Large intestine (tissue), 3 donors: ENCODE data around the gene FCN2. TPM values are rescaled to one million over a fixed set of nuclear protein-coding genes. Genes with fewer than 3 reads are reported as not detected.

Source experiments
- DNase-seq, 2 donors: peaks; one replicate each; pipeline versions ENCODE4 v3.0.0 to v3.0.0-alpha.2; 2013
- H3K27ac ChIP-seq: one replicate; pipeline ENCODE4 v1.5.1; 2013; ENCODE audit warnings: low read length
- H3K27me3 ChIP-seq: 2 replicates; pipeline ENCODE4 v1.6.1; 2013; ENCODE audit warnings: low read length; ENCODE audit not compliant: control insufficient read depth, insufficient read depth
- H3K36me3 ChIP-seq: 2 replicates; pipeline ENCODE4 v1.6.1; 2013; ENCODE audit warnings: low read length; ENCODE audit not compliant: control insufficient read depth, insufficient read depth
- H3K4me1 ChIP-seq: one replicate; pipeline ENCODE4 v1.6.1; 2013; ENCODE audit warnings: low read length; ENCODE audit not compliant: control insufficient read depth, insufficient read depth
- H3K4me3 ChIP-seq: one replicate; pipeline ENCODE4 v1.5.1; 2013; ENCODE audit warnings: low read length
- H3K9me3 ChIP-seq: one replicate; pipeline ENCODE4 v1.6.1; 2013; ENCODE audit warnings: mild to moderate bottlenecking, low read depth, low read length, moderate library complexity; ENCODE audit not compliant: control insufficient read depth
- WGBS: methylation state at CpG from one replicate; pipeline ENCODE4 v1.1.5; 2013; ENCODE audit warnings: low lambda C conversion rate; ENCODE audit not compliant: insufficient coverage; 5-methylcytosine and 5-hydroxymethylcytosine counted together
- polyA plus RNA-seq: library from polyadenylated mRNA; unstranded; fragments of 120-200 nt; gene quantifications from one replicate; pipeline ENCODE4 v1.2.1, GENCODE V29; 2013

Gene FCN2
- polyA plus RNA-seq, 1 donor = 0.04 TPM

DNA sequence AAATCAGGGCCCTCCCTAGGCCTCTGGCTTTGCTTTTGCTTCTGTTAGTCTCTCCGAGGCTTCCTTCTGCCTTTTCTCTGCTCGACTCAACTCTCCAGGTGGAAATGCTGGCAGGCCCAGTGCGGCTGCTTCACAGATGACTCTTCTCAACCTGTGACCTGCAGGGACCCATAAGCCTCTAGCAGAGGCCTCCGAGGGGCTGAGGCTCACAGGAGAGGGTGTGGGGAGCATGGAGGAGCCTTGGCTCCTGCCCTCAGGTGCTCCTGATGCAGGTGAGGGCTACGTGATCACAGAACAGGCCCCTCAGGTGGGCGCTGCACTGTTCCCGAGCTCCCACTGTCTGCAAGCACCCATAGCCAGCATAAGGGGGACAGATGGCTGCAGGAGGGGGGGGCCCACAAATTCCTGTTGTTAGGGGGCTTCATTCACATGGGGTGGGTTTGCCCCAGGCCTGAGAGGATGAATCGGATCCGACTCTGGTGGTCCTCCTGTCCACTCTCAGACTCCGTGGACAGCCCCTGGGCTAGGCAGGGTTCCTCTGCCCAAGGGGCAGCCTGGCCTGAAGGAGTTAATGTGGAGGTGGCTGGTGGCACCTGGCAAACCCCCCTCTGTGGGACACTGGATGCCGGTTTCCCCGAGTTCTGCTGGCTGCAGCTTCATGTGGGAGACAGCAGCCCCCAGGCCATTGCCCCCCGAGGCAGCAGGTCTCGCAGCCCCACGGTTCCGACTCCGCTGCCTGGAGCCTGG, 10.9 kb upstream of the FCN2 start:
- no peaks in the 10 kb centered on the region for H3K27me3 ChIP-seq
- H3K27ac ChIP-seq = no peak overlapping the region
- H3K9me3 ChIP-seq = no peaks in the 10 kb centered on the region
- H3K36me3 ChIP-seq = no peaks in the 10 kb centered on the region
- DNase-seq = no peak
- no peak overlapping the region for H3K4me3 ChIP-seq
- WGBS = no CpG with 5 or more reads among the region's 17 CpGs
- H3K4me1 ChIP-seq = no peaks in the 10 kb centered on the region

DNA sequence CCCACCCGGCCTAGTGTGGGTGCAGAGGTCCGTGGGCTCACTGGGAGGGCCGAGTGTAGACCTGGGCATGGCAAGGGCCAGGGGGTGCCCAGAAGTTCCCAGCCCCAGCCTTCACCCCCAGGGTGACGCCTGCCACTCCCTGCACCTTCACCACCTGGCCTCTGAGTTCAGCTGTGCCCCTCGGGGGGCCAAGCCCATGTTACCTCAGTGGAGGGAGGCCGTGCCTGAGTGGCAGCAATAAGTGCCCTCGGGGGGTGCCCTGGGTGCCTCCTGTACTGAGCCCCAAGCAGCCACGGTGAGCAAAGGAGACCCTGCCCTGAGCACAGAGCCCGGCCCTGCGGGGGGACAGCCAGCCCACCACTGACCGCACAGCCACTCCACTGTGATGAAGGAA, 10.3 kb upstream of the FCN2 start:
- WGBS = no CpG with 5 or more reads among the region's 11 CpGs
- Histone ChIP-seq H3K27ac (no peak overlapping the region), H3K4me1 (no peaks in the 10 kb centered on the region), H3K9me3 (no peaks in the 10 kb centered on the region), H3K36me3 (no peaks in the 10 kb centered on the region), H3K4me3 (no peak overlapping the region), H3K27me3 (no peaks in the 10 kb centered on the region)
- no peak for DNase-seq

DNA sequence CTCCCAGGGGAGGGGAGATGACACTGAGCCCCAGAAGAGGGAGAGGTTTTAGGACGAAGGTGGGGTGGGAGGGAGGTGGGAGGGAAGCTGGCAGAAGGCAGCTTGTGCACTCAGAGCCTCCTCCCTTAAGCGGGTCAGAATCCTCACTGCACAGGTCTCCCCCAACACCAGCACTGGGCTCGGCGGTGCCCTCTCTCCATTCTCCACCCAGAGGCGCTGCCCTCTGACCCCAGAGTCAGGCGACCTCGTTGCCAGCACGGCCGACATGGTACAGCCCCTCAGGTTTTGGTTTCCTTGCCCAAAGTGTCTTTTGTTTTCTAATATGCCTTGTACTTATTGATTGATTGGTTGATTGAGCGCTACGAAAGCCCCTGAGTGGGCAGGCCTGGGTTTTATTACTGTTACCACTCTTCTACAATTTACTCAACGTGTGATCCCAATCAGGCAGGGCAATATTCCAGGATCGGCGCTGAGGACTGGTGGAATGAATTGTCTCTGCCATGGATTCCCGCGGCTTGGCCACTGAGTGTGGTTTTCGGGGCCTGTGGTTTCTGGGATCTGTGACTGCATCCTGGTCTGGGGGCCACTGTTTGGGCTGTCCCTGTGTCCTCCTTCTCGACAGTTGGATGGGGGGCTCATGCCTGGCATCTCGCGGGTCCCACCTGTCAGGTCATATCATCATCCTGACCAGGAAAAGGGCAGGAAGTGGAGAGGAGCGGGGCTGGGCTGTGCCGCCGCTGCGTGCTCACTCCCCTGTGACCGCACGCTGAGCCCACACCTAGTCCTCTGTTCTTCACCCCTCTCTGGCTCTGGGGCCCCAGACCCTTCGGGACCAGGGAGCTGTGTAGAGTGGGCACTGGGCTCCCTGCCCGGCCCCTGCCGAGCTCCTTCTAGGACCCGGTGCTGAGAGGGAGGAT, 9.6 kb upstream of the FCN2 start:
- Histone ChIP-seq H3K36me3 (no peaks in the 10 kb centered on the region), H3K4me3 (no peak overlapping the region), H3K27ac (peak overlapping the region; percentile 42), H3K27me3 (no peaks in the 10 kb centered on the region), H3K9me3 (no peaks in the 10 kb centered on the region), H3K4me1 (no peaks in the 10 kb centered on the region)
- DNase-seq = no peak
- no CpG with 5 or more reads among the region's 30 CpGs for WGBS

DNA sequence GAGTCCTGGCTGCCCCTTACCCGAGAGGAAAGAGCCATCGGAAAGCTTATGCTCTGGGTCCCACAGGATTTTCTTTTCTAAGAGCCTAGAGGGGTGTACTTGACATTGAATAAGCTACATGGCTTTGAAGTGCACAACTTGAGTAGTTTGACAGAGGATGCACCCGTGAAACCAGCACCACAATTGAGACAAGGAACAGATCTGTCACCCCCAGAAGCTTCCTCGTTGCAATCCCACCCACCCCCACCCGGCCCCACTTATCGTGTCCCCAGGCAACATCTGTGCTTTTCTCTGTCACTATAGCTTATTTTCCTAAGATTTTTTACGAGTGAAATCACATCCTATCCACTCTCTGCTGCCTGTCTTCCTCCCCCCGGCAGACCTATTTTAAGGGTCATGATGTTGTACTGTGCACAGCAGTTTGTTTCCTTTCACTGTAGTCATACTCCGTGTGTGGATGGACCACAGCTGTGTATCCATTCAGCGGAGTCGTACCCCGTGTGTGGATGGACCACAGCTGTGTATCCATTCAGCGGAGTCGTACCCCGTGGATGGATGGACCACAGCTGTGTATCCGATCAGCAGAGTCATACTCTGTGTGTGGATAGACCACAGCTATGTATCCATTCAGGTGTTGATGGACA, 8.8 kb upstream of the FCN2 start:
- Histone ChIP-seq H3K9me3 (no peaks in the 10 kb centered on the region), H3K27ac (peak overlapping the region; percentile 42), H3K4me3 (no peak overlapping the region), H3K27me3 (no peaks in the 10 kb centered on the region), H3K36me3 (no peaks in the 10 kb centered on the region), H3K4me1 (no peaks in the 10 kb centered on the region)
- DNase-seq = peak in 1 of 2 donors; percentile 35
- 87% methylated on average over 2 of the region's 16 CpGs for WGBS

DNA sequence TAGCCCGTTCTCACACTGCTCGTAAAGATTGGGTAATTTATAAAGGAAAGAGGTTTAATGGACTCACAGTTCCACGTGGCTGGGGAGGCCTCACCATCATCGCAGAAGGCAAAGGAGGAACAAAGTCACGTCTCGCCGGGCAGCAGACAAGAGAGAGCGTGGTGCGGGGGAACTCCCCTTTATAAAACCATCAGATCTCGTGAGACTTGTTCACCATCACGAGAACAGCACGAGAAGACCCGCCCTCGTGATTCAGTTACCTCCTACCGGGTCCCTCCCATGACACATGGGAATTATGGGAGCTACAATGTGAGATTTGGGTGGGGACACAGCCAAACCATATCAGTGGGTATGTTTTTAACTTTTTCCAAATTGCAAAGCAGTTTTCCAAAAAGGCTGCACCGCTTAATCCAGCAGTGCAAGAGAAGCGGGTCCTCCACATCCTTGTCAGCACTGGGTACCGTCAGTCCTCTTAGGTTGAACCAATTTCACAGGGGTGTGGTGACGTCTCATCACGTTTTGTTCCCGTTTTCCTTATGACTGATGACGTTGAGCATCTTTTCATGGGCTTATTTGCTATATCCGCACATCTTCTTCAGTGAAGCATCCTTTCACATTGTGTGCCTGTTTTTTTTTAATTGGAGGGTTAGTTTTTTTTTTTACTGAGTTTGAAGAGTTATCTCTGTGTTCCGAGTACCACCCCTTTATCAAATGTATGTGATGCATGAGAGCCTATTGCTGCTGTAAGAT, 8.0 kb upstream of the FCN2 start:
- H3K36me3 ChIP-seq = no peaks in the 10 kb centered on the region
- 100% methylated on average over 2 of the region's 24 CpGs for WGBS
- H3K4me1 ChIP-seq = no peaks in the 10 kb centered on the region
- H3K27ac ChIP-seq = no peak overlapping the region
- no peaks in the 10 kb centered on the region for H3K27me3 ChIP-seq
- no peaks in the 10 kb centered on the region for H3K9me3 ChIP-seq
- no peak overlapping the region for H3K4me3 ChIP-seq
- DNase-seq = no peak

DNA sequence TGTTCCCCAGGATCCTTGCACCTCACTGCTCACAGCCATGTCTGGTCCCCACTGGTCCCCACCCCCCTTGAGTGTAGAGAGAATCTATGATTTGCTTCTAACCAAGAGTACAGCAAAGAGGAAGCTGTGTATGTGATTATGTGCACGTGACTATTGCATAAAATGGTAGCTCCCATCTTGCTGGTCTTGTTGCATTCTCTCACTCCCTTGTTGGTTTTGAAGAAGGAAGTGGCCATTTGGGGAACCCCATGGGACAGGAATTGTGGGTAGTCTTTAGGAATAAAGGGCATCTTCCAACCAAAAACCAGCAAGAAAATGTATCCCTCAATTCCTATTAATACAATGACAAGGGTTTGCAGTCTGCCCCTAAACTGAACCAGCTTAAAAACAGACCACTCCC, 5.2 kb upstream of the FCN2 start:
- WGBS = no CpG with 5 or more reads among the region's 1 CpG
- no peak for DNase-seq
- Histone ChIP-seq H3K4me3 (no peak overlapping the region), H3K27me3 (no peaks in the 10 kb centered on the region), H3K9me3 (no peaks in the 10 kb centered on the region), H3K36me3 (no peaks in the 10 kb centered on the region), H3K27ac (no peak overlapping the region), H3K4me1 (no peaks in the 10 kb centered on the region)

DNA sequence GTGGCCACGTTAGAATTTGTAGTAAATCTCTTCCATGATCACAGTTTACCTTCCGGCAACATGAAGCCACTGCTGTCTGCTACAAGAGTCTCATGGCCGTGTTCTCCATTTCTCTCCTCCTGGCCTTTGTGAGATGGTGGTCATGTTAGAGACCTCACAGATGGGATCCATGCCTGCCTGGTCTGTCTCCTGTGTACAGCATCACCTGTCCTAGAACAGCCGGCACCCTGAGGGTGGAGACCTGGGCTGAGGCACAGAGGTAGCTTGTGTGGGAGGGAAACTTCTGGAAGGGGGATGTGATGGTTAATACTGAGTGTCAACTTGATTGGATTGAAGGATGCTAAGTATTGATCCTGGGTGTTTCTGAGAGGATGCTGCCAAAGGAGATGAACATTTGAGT, 3.1 kb upstream of the FCN2 start:
- no peak overlapping the region for H3K4me3 ChIP-seq
- no peaks in the 10 kb centered on the region for H3K27me3 ChIP-seq
- DNase-seq = no peak
- H3K4me1 ChIP-seq = no peaks in the 10 kb centered on the region
- no peak overlapping the region for H3K27ac ChIP-seq
- H3K36me3 ChIP-seq = no peaks in the 10 kb centered on the region
- no CpG with 5 or more reads among the region's 4 CpGs for WGBS
- H3K9me3 ChIP-seq = no peaks in the 10 kb centered on the region

DNA sequence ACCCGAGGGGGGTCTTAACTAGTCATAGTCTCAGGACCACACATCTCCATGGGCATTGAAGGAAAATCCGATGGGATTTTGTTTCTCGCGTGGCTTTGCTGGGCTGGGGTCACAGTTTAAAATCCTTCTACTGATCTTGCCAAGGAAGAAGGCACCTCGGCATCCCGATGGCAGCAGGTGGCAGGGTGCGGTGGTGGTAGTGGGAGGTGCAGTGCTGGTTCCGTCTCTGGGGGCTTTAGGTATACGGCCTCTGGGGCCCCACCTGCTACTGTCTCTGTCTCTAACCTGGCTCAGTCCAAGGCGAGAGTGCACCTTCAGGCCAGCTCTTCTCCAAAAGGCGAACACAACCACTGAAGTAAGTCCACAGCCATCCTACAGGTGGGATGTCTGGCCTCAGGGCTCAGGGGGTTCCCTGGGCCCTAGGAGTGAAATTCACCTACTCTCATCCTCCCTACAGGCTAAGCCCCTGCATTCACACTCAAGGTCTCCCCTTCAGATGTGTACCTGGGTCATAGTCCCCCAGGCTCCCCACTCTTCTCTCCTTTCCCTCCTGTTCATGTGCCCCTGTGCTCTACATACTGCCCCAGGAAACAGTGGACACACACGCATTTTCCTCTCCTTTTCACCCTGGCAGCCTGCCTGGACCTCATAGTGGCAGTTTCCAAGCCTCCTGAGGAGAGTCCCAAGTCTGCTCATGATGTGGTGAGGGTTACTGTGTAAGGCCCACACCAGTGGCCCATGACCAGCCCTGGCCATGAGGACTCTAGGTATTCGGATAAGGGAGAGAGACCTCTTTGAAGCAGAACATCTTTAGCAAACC, 736 bp upstream of the FCN2 start:
- H3K4me1 ChIP-seq = no peaks in the 10 kb centered on the region
- no peak for DNase-seq
- H3K4me3 ChIP-seq = no peak overlapping the region
- H3K27me3 ChIP-seq = no peaks in the 10 kb centered on the region
- no peak overlapping the region for H3K27ac ChIP-seq
- no CpG with 5 or more reads among the region's 13 CpGs for WGBS
- H3K36me3 ChIP-seq = no peaks in the 10 kb centered on the region
- no peaks in the 10 kb centered on the region for H3K9me3 ChIP-seq

DNA sequence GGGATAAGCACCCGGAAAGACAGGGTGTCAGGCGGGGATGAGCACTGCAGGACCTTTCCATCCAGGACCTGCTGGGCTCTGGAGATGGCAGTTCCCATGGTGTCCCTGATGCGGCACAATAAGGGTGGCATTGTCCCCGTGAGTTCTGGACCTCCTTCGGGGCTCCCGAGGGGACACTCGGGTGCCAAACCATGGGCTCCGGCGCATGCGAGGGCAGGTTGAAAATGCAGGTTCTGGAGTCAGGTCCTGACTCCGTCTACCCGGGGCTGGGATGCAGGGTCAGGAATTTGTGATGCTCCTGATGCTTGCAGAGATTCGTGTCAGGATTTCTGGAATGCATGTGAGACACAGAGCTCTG, 682 bp downstream of the FCN2 start:
- WGBS = no CpG with 5 or more reads among the region's 13 CpGs

More for the DNA sequence above, 682 bp downstream of the FCN2 start:
- DNase-seq = no peak
- Histone ChIP-seq H3K4me1 (no peaks in the 10 kb centered on the region), H3K27me3 (no peaks in the 10 kb centered on the region), H3K4me3 (no peak overlapping the region), H3K9me3 (no peaks in the 10 kb centered on the region), H3K27ac (no peak overlapping the region), H3K36me3 (no peaks in the 10 kb centered on the region)
